H1 (cell line): ENCODE results near the gene CPM. TPM values are rescaled to one million over a fixed set of nuclear protein-coding genes. Genes with fewer than 3 reads are reported as not detected.
A peak's percentile ranks its signal among the peaks of the same experiment; 100 is the strongest.

Experiments
- CTCF ChIA-PET: fragments of 300-600 bp; sonication (Branson Sonifier 250); formaldehyde crosslinking; loops from one replicate; lab custom pipeline; 2021; ENCODE audit not compliant: partially characterized antibody; lab: Charles Lee
- POLR2A ChIA-PET: fragments of 300-600 bp; sonication (Branson Sonifier 250); formaldehyde crosslinking; loops from one replicate; lab custom pipeline; 2021; ENCODE audit warnings: inconsistent platforms; ENCODE audit not compliant: partially characterized antibody; lab: Charles Lee
- DNase-seq, 2 experiments: peaks; one replicate each; pipeline versions ENCODE4 v3.0.0 to v3.0.0-alpha.2; 2010 to 2022; ENCODE audit warnings: low spot score in 2 of 2, low read depth in 1 of 2, mixed read lengths in 1 of 2
- FAIRE-seq: peaks from 2 replicates; lab custom pipeline; 2011; peaks lifted over from hg19 to GRCh38; lab: Jason Lieb, UNC
- H2AFZ ChIP-seq: 2 replicates; pipeline ENCODE4 v1.8.1; 2012; ENCODE audit warnings: low read length, inconsistent platforms
- H2AK5ac ChIP-seq: 2 replicates; pipeline ENCODE4 v1.6.1; 2013; ENCODE audit warnings: low read depth, low read length
- H2BK120ac ChIP-seq: replicated peaks from 2 replicates; pipeline ENCODE3; 2013; ENCODE audit warnings: low read depth, low read length, inconsistent platforms
- H2BK12ac ChIP-seq: 2 replicates; pipeline ENCODE4 v1.6.1; 2013; ENCODE audit warnings: low read depth, low read length
- H2BK15ac ChIP-seq: 2 replicates; pipeline ENCODE4 v1.6.1; 2013; ENCODE audit warnings: low read length
- H2BK20ac ChIP-seq: 2 replicates; pipeline ENCODE4 v1.6.1; 2013; ENCODE audit warnings: low read length
- H2BK5ac ChIP-seq: 2 replicates; pipeline ENCODE4 v1.6.1; 2013; ENCODE audit warnings: low read depth, low read length
- H3K14ac ChIP-seq: 2 replicates; pipeline ENCODE4 v1.6.1; 2013; ENCODE audit warnings: inconsistent platforms; ENCODE audit not compliant: insufficient read length
- H3K18ac ChIP-seq: 2 replicates; pipeline ENCODE4 v1.6.1; 2013; ENCODE audit warnings: low read length; ENCODE audit errors: extremely low read depth
- H3K23ac ChIP-seq: 2 replicates; pipeline ENCODE4 v1.6.1; 2013; ENCODE audit warnings: inconsistent platforms; ENCODE audit not compliant: insufficient read length
- H3K23me2 ChIP-seq: 2 replicates; pipeline ENCODE4 v1.6.1; 2013; ENCODE audit warnings: low read depth, low read length
- H3K27ac ChIP-seq: 2 replicates; pipeline ENCODE4 v1.6.1; 2011; ENCODE audit warnings: low read depth, low read length, inconsistent platforms
- H3K27me3 ChIP-seq, 4 experiments: replicated peaks in 1 of 4; 1 replicate in 1 of 4; 2 replicates in 3 of 4; pipeline versions ENCODE4 v1.6.1 to v1.8.1; 2011 to 2013; ENCODE audit warnings: low read length in 3 of 4, mild to moderate bottlenecking in 3 of 4, inconsistent platforms in 2 of 4, mixed read lengths in 2 of 4, moderate library complexity in 1 of 4; ENCODE audit not compliant: control insufficient read depth in 3 of 4, insufficient read depth in 3 of 4; ENCODE audit errors: extremely low read depth in 1 of 4
- H3K36me3 ChIP-seq, 4 experiments: 2 replicates each; pipeline versions ENCODE4 v1.6.1 to v1.8.1; 2011 to 2013; ENCODE audit warnings: mild to moderate bottlenecking in 4 of 4, low read length in 3 of 4, moderate library complexity in 2 of 4, control low read depth in 1 of 4, inconsistent platforms in 1 of 4; ENCODE audit not compliant: insufficient read depth in 4 of 4, control insufficient read depth in 2 of 4
- H3K4ac ChIP-seq: replicated peaks from 2 replicates; pipeline ENCODE3; 2013; ENCODE audit warnings: low read length, low read depth, mixed read lengths, inconsistent platforms; ENCODE audit not compliant: insufficient read length
- H3K4me1 ChIP-seq, 4 experiments: replicated peaks in 1 of 4; 1 replicate in 1 of 4; 2 replicates in 3 of 4; pipeline versions ENCODE4 v1.6.1 to v1.8.1; 2011 to 2013; ENCODE audit warnings: low read length in 3 of 4, inconsistent platforms in 2 of 4, mixed read lengths in 1 of 4; ENCODE audit not compliant: insufficient read depth in 4 of 4, control insufficient read depth in 3 of 4
- H3K4me2 ChIP-seq, 2 experiments: 2 replicates each; pipeline versions ENCODE4 v1.6.1 to v1.8.1; 2011 to 2013; ENCODE audit warnings: low read depth in 2 of 2, low read length in 2 of 2, control low read depth in 1 of 2, inconsistent platforms in 1 of 2, mild to moderate bottlenecking in 1 of 2; ENCODE audit not compliant: insufficient read depth in 1 of 2
- H3K4me3 ChIP-seq, 4 experiments: fragments of 200-600, 300-600 bp in 1 of 4; sonication (generic), shearing (Covaris generic), sonication (Bioruptor Twin) in 1 of 4; 2 replicates each; pipeline versions ENCODE4 v1.5.1 to v1.8.1; 2011 to 2016; ENCODE audit warnings: low read length in 4 of 4, low read depth in 3 of 4, control low read depth in 2 of 4, inconsistent platforms in 2 of 4, mild to moderate bottlenecking in 2 of 4, mixed read lengths in 1 of 4, moderate library complexity in 1 of 4; ENCODE audit not compliant: insufficient read depth in 2 of 4; ENCODE audit errors: extremely low read depth in 1 of 4
- H3K56ac ChIP-seq: replicated peaks from 2 replicates; pipeline ENCODE3; 2013; ENCODE audit warnings: low read depth, mild to moderate bottlenecking, mixed read lengths, low read length, inconsistent platforms; ENCODE audit not compliant: insufficient read length
- H3K79me1 ChIP-seq: 2 replicates; pipeline ENCODE4 v1.6.1; 2013; ENCODE audit warnings: low read depth, low read length, control low read depth
- H3K79me2 ChIP-seq, 2 experiments: 2 replicates each; pipeline versions ENCODE4 v1.6.1 to v1.8.1; 2012 to 2013; ENCODE audit warnings: low read length in 2 of 2, mild to moderate bottlenecking in 2 of 2, inconsistent platforms in 1 of 2; ENCODE audit not compliant: insufficient read depth in 2 of 2, control insufficient read depth in 1 of 2
- H3K9ac ChIP-seq, 4 experiments: replicated peaks in 1 of 4; 1 replicate in 1 of 4; 2 replicates in 3 of 4; pipeline versions ENCODE4 v1.6.1 to v1.8.1; 2011 to 2013; ENCODE audit warnings: low read depth in 3 of 4, low read length in 3 of 4, control low read depth in 2 of 4, mild to moderate bottlenecking in 2 of 4, moderate library complexity in 2 of 4, inconsistent platforms in 1 of 4; ENCODE audit errors: extremely low read depth in 1 of 4
- H3K9me3 ChIP-seq, 2 experiments: 2 replicates each; pipeline versions ENCODE4 v1.6.1 to v1.8.1; 2012 to 2013; ENCODE audit warnings: mild to moderate bottlenecking in 2 of 2, moderate library complexity in 2 of 2, control low read depth in 1 of 2, inconsistent platforms in 1 of 2, low read depth in 1 of 2, low read length in 1 of 2, mixed read lengths in 1 of 2; ENCODE audit not compliant: insufficient read depth in 2 of 2
- H4K20me1 ChIP-seq, 2 experiments: replicated peaks in 1 of 2; 2 replicates each; pipeline versions ENCODE3 to v1.8.1; 2011 to 2013; ENCODE audit warnings: inconsistent platforms in 2 of 2, low read length in 2 of 2, mild to moderate bottlenecking in 1 of 2; ENCODE audit not compliant: insufficient read depth in 2 of 2, control insufficient read depth in 1 of 2
- H4K5ac ChIP-seq: 2 replicates; pipeline ENCODE4 v1.6.1; 2013; ENCODE audit warnings: low read length, low read depth, mixed read lengths, inconsistent platforms; ENCODE audit not compliant: insufficient read length
- H4K8ac ChIP-seq: 2 replicates; pipeline ENCODE4 v1.8.0; 2013; ENCODE audit warnings: mild to moderate bottlenecking, moderate library complexity, low read length, inconsistent platforms; ENCODE audit not compliant: insufficient read depth; ENCODE audit errors: extremely low read depth
- H4K91ac ChIP-seq: replicated peaks from 2 replicates; pipeline ENCODE3; 2013; ENCODE audit warnings: low read length, mixed read lengths, inconsistent platforms; ENCODE audit not compliant: insufficient read length
- WGBS, 2 experiments: shearing (Covaris generic) in 1 of 2; methylation state at CpG; one replicate each; pipeline versions ENCODE4 v1.1.6 to v1.1.7; 2013 to 2015; ENCODE audit warnings: low lambda C conversion rate in 2 of 2, mixed read lengths in 2 of 2, inconsistent platforms in 1 of 2, low coverage in 1 of 2, missing lambda C conversion rate in 1 of 2; ENCODE audit not compliant: insufficient replicate concordance in 2 of 2, insufficient coverage in 1 of 2, insufficient read length in 1 of 2; ENCODE audit errors: extremely low coverage in 1 of 2, missing lambda C conversion rate in 1 of 2; 5-methylcytosine and 5-hydroxymethylcytosine counted together
- polyA plus RNA-seq, 7 experiments: library from polyadenylated mRNA; depleted of rRNA in 3 of 7; stranded (reverse) in 5 of 7; unstranded in 2 of 7; fragments of >200 nt in 5 of 7; fragments of 200-250 nt in 2 of 7; gene quantifications; 1 replicate in 5 of 7; 2 replicates in 1 of 7; 4 replicates in 1 of 7; pipeline versions ENCODE4 v1.2.1 to v1.2.3, GENCODE V29; 2011 to 2013; ENCODE audit warnings: missing spikeins in 2 of 7, mixed read lengths in 2 of 7
- total RNA-seq: library from RNA; stranded (reverse); fragmentation: NEBNext Ultra II Directional; extraction: Animal tissue kit (Norgen Biotek cat#: 25700); gene quantifications from 2 replicates; pipeline ENCODE4 v1.2.1, GENCODE V29; 2021

CPM gene
- total and polyA plus RNA-seq, 2 of the 8 experiments (the other 6 are each of a cell fraction or from before 2014, with no cell fraction given): 0.33 to 3.1 TPM

DNA sequence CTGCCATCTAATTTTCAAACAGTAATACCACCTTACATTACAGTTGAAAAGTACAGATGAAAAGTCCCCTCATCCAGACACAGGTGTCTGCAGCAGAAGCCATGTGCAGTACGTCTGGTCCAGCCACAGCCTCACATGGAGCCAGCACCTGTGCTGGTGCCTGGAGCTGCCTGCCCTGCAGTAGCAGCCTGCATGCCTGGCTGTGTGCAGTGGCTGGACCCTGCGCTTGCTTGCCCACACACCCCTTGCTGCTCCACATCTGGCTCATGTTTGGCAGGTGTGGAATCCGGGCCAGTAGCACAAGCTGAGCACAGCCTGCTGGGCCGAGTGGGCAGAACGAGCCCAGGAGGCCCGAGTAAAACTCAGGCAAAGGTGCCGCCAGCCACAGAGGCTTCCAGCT is 21.8 kb upstream of the CPM start:
- H3K4me3 ChIP-seq: no peak overlapping the region
- H4K20me1 ChIP-seq: no peaks in the 10 kb centered on the region
- no peak overlapping the region for H2AK5ac ChIP-seq
- H3K9me3 ChIP-seq: peaks cover 11 to 14% of the 10 kb centered on the region in 2 experiments
- H4K8ac ChIP-seq: 0 out of 2 replicates have a peak overlapping the region, but pooled peaks have one; percentile 9
- no peak overlapping the region for H4K5ac ChIP-seq
- H2AFZ ChIP-seq: no peak overlapping the region
- H3K23me2 ChIP-seq: no peaks in the 10 kb centered on the region
- H3K27me3 ChIP-seq: no peaks in the 10 kb centered on the region
- no peak overlapping the region for H4K91ac ChIP-seq
- no peak overlapping the region for H2BK15ac ChIP-seq
- H3K14ac ChIP-seq: no peak overlapping the region
- H3K23ac ChIP-seq: no peak overlapping the region
- no peak overlapping the region for H2BK20ac ChIP-seq
- H3K79me1 ChIP-seq: no peaks in the 10 kb centered on the region
- no peak for FAIRE-seq
- ChIA-PET POLR2A (no interaction called here), CTCF (interaction anchor here (0.6 to 0.7 kb wide), 2 partner anchors 73 to 81 kb away, joined by 3 read pairs; no protein-coding TSS in a partner anchor)
- H3K56ac ChIP-seq: no peak overlapping the region
- H3K27ac ChIP-seq: no peak overlapping the region
- H3K18ac ChIP-seq: no peak overlapping the region; the same call in 1 of the 2 replicates
- no peak overlapping the region for H3K4ac ChIP-seq
- H3K9ac ChIP-seq: no peak overlapping the region
- WGBS, 2 experiments: 91% methylated on average over 7 of the region's 7 CpGs; no CpG with 5 or more reads in 1 of the 2 experiments
- no peak overlapping the region for H2BK120ac ChIP-seq
- no peak overlapping the region for H2BK12ac ChIP-seq
- no peaks in the 10 kb centered on the region for H3K79me2 ChIP-seq
- H3K36me3 ChIP-seq: no peaks in the 10 kb centered on the region
- H3K4me1 ChIP-seq: no peaks in the 10 kb centered on the region; a peak in 1 of 7 replicates
- no peak overlapping the region for H2BK5ac ChIP-seq
- DNase-seq: no peak
- H3K4me2 ChIP-seq: no peak overlapping the region
